SK-N-SH treated with all-trans-retinoic acid at 6 μM for 48 hours (cell line): Measurements from ENCODE around the gene HCAR1.

Experiments used
- ATAC-seq: fragments of 200-7000 bp; cut with Tn5 transposase; 3 replicates; pipeline ENCODE4 v1.9.1; 2020; ENCODE audit warnings: mild to moderate bottlenecking, moderate library complexity
- BACH2 ChIP-seq: fragments of 250-450 bp; sonication (Bioruptor Pico); IDR thresholded peaks from 2 replicates; pipeline ENCODE4 v1.9.0; 2021; ENCODE audit warnings: mild to moderate bottlenecking, borderline replicate concordance
- CSDC2 ChIP-seq: fragments of 250-450 bp; sonication (Bioruptor Pico); IDR thresholded peaks from 2 replicates; pipeline ENCODE4 v1.5.0; 2020; ENCODE audit warnings: mild to moderate bottlenecking, moderate library complexity
- ESRRG ChIP-seq: fragments of 250-450 bp; sonication (Bioruptor Pico); IDR thresholded peaks from 2 replicates; pipeline ENCODE4 v1.6.1; 2021; ENCODE audit warnings: mild to moderate bottlenecking
- OSR1 ChIP-seq: fragments of 250-450 bp; sonication (Bioruptor Pico); IDR thresholded peaks from 2 replicates; pipeline ENCODE4 v1.8.0; 2022; ENCODE audit warnings: moderate library complexity, mild to moderate bottlenecking, inconsistent platforms
- PPARA ChIP-seq: fragments of 250-450 bp; sonication (Bioruptor Pico); IDR thresholded peaks from 2 replicates; pipeline ENCODE4 v1.5.0; 2020; ENCODE audit warnings: mild to moderate bottlenecking, borderline replicate concordance
- RARB ChIP-seq: fragments of 250-450 bp; sonication (Bioruptor Pico); IDR thresholded peaks from 2 replicates; pipeline ENCODE4 v1.8.0; 2021; ENCODE audit warnings: mild to moderate bottlenecking, moderate library complexity
- TCF4 ChIP-seq: fragments of 250-450 bp; sonication (Bioruptor Pico); IDR thresholded peaks from 2 replicates; pipeline ENCODE4 v1.8.0; 2021; ENCODE audit warnings: mild to moderate bottlenecking, moderate library complexity, borderline replicate concordance
- TOX ChIP-seq: fragments of 250-450 bp; sonication (Bioruptor Pico); IDR thresholded peaks from 2 replicates; pipeline ENCODE4 v1.8.0; 2021; ENCODE audit warnings: mild to moderate bottlenecking, moderate library complexity, borderline replicate concordance
- ZC3H10 ChIP-seq: fragments of 250-450 bp; sonication (Bioruptor Pico); IDR thresholded peaks from 2 replicates; pipeline ENCODE4 v1.5.1; 2021; ENCODE audit warnings: mild to moderate bottlenecking, moderate library complexity
- ZNF565 ChIP-seq: fragments of 450-650 bp; formaldehyde crosslinking; conservative IDR thresholded peaks from 2 replicates; pipeline ENCODE4 v1.5.0; 2020; ENCODE audit warnings: low read depth, mild to moderate bottlenecking, moderate library complexity
- ZNF70 ChIP-seq: fragments of 450-650 bp; formaldehyde crosslinking; IDR thresholded peaks from 2 replicates; pipeline ENCODE4 v1.5.0; 2020; ENCODE audit warnings: mild to moderate bottlenecking, moderate library complexity
- ZNF8 ChIP-seq: fragments of 450-650 bp; formaldehyde crosslinking; IDR thresholded peaks from 2 replicates; pipeline ENCODE4 v1.5.0; 2020; ENCODE audit warnings: mild to moderate bottlenecking, moderate library complexity
- TF ChIP-seq, protein P1 (sequence below): fragments of 250-450 bp; sonication (Bioruptor Pico); IDR thresholded peaks from 2 replicates; pipeline ENCODE4 v1.5.0; 2020; ENCODE audit warnings: mild to moderate bottlenecking, moderate library complexity
- TF ChIP-seq, protein P2 (sequence below): fragments of 250-450 bp; sonication (Bioruptor Pico); IDR thresholded peaks from 2 replicates; pipeline ENCODE4 v1.5.1; 2021; ENCODE audit warnings: mild to moderate bottlenecking, moderate library complexity
- TF ChIP-seq, protein P3 (sequence below): fragments of 250-450 bp; sonication (Bioruptor Pico); IDR thresholded peaks from 2 replicates; pipeline ENCODE4 v1.5.1; 2020; ENCODE audit warnings: low read depth, mild to moderate bottlenecking, moderate library complexity
- TF ChIP-seq, protein P4 (sequence below): fragments of 250-450 bp; sonication (Bioruptor Pico); IDR thresholded peaks from 2 replicates; pipeline ENCODE4 v1.8.0; 2020; ENCODE audit warnings: mild to moderate bottlenecking, moderate library complexity, borderline replicate concordance

Gene HCAR1

DNA sequence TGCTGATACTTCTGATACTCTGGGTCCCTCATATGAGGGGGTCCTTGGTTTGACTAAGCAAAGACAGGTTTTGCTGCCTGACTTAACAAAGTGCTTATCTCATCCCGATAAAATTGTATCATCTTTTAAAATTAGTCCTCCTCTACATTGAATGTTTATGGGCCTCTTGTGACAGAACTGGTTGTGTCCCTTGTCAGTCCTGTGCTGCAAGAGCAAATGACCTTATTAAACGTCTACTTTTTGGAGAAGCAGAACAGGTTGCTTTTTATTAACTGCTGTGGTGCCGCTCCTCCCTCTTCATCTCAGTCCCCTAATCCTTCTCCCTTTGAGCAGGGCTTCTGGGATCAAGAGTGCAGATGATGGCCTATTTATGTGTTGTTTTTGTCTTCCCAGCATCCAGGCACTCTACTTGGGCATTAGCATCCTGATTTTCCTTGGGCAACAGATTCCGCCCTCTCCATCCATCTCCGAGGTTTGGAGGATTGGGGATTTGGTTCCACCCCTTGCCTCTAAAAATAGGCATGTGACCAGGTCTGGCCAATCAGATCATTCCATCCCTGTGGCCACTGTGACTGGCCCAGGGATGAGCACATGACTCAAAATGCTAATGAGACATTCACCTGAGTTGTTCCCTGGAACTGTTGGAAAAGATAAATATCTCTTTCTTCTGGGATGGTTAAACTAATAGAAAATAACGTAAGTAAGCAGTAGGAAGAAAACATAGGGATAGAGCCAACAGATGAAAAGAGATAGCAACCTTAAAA, 19.1 kb upstream of the HCAR1 start:
- no peak for ATAC-seq
- no peak for TF ChIP-seq TCF4 (CRISPR knock-in tag)
- TF ChIP-seq, protein P1, sequence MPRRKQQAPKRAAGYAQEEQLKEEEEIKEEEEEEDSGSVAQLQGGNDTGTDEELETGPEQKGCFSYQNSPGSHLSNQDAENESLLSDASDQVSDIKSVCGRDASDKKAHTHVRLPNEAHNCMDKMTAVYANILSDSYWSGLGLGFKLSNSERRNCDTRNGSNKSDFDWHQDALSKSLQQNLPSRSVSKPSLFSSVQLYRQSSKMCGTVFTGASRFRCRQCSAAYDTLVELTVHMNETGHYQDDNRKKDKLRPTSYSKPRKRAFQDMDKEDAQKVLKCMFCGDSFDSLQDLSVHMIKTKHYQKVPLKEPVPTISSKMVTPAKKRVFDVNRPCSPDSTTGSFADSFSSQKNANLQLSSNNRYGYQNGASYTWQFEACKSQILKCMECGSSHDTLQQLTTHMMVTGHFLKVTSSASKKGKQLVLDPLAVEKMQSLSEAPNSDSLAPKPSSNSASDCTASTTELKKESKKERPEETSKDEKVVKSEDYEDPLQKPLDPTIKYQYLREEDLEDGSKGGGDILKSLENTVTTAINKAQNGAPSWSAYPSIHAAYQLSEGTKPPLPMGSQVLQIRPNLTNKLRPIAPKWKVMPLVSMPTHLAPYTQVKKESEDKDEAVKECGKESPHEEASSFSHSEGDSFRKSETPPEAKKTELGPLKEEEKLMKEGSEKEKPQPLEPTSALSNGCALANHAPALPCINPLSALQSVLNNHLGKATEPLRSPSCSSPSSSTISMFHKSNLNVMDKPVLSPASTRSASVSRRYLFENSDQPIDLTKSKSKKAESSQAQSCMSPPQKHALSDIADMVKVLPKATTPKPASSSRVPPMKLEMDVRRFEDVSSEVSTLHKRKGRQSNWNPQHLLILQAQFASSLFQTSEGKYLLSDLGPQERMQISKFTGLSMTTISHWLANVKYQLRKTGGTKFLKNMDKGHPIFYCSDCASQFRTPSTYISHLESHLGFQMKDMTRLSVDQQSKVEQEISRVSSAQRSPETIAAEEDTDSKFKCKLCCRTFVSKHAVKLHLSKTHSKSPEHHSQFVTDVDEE (CRISPR knock-in tag) = no peak

DNA sequence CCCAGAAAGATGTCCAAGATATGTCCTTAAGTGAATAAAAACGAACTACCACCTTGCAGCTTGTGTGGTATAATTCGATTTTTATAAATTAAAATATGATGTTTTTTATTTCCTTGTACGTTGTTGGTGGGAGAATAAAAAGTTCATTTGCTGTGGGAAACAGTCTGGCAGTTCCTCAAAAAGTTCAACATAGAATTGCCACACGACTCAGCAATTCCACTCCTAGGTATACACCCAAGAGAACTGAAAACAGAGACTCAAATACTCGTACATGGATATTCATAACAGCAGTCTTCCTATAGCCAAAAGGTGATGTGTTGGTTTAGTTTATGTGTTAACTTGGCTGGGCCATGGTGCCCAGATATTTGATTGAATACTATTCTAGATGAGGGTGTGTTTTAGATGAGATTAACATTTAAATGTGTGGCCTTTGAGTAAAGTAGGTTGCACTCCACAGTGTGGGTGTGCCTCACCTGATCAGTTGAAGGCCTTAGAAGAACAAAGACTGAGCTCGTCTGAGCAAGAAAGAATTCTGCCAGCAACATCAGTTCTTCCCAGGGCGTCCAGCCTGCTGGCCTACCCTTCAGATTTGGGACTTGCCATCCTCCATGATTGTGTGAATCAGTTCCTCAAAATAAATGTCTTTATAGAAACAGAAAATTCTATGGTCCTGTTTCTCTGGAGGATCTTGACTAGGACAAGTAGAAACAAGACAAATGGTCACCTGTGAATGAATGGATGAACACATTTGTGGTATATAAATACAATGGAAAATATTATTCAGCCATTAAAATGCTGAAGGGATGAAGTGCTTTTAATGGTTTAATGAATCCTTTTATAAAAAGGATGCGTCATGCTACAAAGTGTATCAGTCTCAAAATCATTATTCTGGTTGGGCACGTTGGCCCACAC, 16.8 kb upstream of the HCAR1 start:
- TF ChIP-seq, protein P2, sequence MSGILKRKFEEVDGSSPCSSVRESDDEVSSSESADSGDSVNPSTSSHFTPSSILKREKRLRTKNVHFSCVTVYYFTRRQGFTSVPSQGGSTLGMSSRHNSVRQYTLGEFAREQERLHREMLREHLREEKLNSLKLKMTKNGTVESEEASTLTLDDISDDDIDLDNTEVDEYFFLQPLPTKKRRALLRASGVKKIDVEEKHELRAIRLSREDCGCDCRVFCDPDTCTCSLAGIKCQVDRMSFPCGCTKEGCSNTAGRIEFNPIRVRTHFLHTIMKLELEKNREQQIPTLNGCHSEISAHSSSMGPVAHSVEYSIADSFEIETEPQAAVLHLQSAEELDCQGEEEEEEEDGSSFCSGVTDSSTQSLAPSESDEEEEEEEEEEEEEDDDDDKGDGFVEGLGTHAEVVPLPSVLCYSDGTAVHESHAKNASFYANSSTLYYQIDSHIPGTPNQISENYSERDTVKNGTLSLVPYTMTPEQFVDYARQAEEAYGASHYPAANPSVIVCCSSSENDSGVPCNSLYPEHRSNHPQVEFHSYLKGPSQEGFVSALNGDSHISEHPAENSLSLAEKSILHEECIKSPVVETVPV (CRISPR knock-in tag) = no peak
- TF ChIP-seq RARB (no peak), TCF4 (CRISPR knock-in tag) (no peak)
- TF ChIP-seq, protein P3, sequence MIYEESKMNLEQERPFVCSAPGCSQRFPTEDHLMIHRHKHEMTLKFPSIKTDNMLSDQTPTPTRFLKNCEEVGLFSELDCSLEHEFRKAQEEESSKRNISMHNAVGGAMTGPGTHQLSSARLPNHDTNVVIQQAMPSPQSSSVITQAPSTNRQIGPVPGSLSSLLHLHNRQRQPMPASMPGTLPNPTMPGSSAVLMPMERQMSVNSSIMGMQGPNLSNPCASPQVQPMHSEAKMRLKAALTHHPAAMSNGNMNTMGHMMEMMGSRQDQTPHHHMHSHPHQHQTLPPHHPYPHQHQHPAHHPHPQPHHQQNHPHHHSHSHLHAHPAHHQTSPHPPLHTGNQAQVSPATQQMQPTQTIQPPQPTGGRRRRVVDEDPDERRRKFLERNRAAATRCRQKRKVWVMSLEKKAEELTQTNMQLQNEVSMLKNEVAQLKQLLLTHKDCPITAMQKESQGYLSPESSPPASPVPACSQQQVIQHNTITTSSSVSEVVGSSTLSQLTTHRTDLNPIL (CRISPR knock-in tag) = no peak
- no peak for ATAC-seq

DNA sequence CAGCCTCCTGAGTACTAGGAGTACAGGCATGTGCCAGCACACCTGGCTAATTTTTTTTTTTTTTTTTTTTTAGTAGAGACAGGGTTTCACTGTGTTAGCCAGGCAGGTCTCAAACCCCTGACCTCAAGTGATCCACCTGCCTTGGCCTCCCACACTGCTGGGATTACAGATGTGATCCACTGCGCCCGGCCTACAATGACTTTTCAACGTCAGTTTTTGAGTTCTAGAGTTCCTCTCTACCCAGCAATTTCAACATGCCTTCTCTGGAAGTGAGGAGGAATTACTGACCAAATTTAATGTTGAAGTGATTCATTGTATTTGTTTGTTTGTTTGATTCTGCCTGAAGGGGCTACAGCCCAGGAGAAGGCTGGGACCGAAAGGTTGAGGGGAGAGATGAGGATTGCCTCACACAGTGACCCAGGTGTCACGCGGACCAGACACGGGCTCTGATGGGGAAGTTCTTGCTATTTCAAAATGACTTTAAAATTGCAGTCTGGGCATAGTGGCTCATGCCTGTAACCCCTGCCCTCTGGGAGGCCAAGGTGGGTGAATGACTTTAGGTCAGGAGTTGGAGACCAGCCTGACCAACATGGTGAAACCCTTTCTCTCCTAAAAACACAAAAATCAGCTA, 13.4 kb upstream of the HCAR1 start:
- ATAC-seq = no peak
- TF ChIP-seq ZC3H10 (CRISPR knock-in tag) = no peak
- TF ChIP-seq ESRRG (CRISPR knock-in tag) = no peak
- TF ChIP-seq PPARA = no peak
- TF ChIP-seq, protein P4, sequence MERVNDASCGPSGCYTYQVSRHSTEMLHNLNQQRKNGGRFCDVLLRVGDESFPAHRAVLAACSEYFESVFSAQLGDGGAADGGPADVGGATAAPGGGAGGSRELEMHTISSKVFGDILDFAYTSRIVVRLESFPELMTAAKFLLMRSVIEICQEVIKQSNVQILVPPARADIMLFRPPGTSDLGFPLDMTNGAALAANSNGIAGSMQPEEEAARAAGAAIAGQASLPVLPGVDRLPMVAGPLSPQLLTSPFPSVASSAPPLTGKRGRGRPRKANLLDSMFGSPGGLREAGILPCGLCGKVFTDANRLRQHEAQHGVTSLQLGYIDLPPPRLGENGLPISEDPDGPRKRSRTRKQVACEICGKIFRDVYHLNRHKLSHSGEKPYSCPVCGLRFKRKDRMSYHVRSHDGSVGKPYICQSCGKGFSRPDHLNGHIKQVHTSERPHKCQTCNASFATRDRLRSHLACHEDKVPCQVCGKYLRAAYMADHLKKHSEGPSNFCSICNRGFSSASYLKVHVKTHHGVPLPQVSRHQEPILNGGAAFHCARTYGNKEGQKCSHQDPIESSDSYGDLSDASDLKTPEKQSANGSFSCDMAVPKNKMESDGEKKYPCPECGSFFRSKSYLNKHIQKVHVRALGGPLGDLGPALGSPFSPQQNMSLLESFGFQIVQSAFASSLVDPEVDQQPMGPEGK = no peak
- TF ChIP-seq ZNF565 (CRISPR knock-in tag) = no peak
- no peak for TF ChIP-seq TOX (CRISPR knock-in tag)
- TF ChIP-seq, protein P1 (CRISPR knock-in tag) = no peak
- no peak for TF ChIP-seq CSDC2 (CRISPR knock-in tag)
- no peak for TF ChIP-seq OSR1

DNA sequence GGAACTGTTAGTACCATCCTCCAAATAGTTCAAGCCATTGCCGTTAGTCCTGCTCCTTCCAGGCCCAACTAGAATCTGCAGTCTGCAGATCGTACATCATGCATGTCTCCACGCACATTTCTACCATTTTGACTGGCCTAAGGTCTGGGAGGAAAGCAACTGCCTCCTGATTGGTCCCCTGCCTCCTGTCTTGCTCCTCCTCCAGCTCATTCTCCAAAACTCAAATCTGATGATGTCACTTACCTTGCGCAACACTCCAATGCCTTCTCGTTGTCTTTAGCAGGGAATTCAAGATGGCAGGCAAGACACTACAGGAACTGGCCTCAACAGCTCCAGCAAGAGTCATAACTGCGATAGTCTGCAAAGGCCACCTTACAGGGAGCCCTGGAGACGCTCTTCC, 9.7 kb upstream of the HCAR1 start:
- ATAC-seq = no peak
- TF ChIP-seq, protein P2 (CRISPR knock-in tag) = no peak
- TF ChIP-seq ZC3H10 (CRISPR knock-in tag) = no peak
- TF ChIP-seq, protein P1 (CRISPR knock-in tag) = no peak
- TF ChIP-seq RARB = no peak
- TF ChIP-seq BACH2 (CRISPR knock-in tag) = no peak
- no peak for TF ChIP-seq TOX (CRISPR knock-in tag)
- no peak for TF ChIP-seq ZNF8 (CRISPR knock-in tag)
- no peak for TF ChIP-seq ZNF565 (CRISPR knock-in tag)
- TF ChIP-seq ZNF70 (CRISPR knock-in tag) = no peak
- no peak for TF ChIP-seq ESRRG (CRISPR knock-in tag)
